ENCODE measurements around the gene SPSB1.

The SPSB1 gene

DNA sequence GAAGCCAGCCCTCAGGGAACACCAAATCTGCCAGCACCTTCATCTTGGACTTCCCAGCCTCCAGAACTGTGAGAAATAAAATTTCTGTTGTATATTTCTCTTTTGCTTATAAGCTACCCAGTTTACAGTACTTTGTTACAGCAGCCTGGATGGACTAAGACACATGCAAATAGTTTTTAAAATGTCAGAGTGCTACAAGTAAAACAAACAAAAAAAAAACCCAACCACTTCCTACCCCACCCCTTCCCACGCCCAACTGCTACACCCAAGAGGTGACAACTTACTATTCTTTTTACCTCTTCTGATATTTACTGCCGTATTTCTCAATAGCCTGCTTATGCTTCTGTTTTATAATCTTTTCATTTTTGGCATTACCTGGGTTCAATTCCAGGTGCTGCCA, 8.6 kb upstream of the SPSB1 start:
- TF ChIP-seq POU2F2 (IDR thresholded peaks at IDR 0.05; ENCODE audit: low read depth, low read length) (no peak), PAX5 (IDR thresholded peaks at IDR 0.05; ENCODE audit: insufficient read depth, low read length, severe bottlenecking) (no peak), SPI1 (IDR thresholded peaks at IDR 0.05; ENCODE audit: low read depth, low read length) (no peak), POLR2AphosphoS5 (IDR thresholded peaks at IDR 0.05; ENCODE audit: low read depth, low read length) (no peak), TAF1 (IDR thresholded peaks at IDR 0.05; ENCODE audit: low read depth, low read length) (no peak), POLR2A (IDR thresholded peaks at IDR 0.05; ENCODE audit: low read depth, low read length) (no peak)
- no peak for FAIRE-seq
- DNase-seq (ENCODE audit: insufficient read length, low spot score), result no peak

DNA sequence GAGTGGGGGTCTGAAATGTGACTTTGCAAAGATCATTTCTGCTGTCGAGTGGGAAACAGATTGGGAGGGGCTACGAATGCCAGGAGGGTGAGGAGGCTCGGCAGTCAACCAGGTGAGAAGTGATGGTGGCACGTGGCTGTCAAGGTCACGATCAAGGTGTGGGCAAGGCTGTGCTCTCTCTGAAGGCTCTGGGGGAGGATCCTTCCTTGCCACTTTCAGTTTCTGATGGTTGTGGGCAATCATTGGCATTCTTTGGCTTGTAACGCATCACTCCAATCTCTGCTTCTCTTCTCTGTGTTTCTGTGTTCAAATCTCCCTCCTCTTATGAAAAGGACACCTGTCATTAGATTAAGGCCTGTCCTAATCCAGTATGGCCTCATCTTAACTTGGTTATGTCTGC, 6.1 kb upstream of the SPSB1 start:
- no peak for TF ChIP-seq POLR2AphosphoS5 (IDR thresholded peaks at IDR 0.05; ENCODE audit: low read depth, low read length)
- no peak for DNase-seq (ENCODE audit: insufficient read length, low spot score)
- no peak for FAIRE-seq

DNA sequence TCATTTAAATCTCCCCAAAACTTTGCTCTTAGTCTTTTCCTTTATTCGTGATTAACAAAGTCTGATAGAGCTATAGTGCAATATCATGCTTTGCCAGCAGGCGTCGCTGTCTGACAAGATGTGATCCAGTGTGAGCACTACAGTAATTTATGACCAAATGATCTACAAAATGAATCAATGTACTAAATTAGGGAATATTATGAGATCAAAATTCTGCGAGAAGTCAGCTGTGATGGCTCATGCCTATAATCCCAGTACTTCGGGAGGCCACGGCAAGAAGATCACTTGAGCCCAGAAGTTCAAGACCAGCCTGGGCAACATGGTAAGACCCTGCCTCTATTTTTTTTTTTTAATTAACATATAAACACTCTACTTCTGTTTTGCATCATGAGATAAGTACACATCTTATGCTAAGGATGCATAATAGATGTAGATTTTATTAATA, 3.6 kb upstream of the SPSB1 start:
- TF ChIP-seq TAF1 (IDR thresholded peaks at IDR 0.05; ENCODE audit: low read depth, low read length) (no peak), SPI1 (IDR thresholded peaks at IDR 0.05; ENCODE audit: low read depth, low read length) (no peak), POLR2A (IDR thresholded peaks at IDR 0.05; ENCODE audit: low read depth, low read length) (no peak), POU2F2 (IDR thresholded peaks at IDR 0.05; ENCODE audit: low read depth, low read length) (no peak), PAX5 (IDR thresholded peaks at IDR 0.05; ENCODE audit: insufficient read depth, low read length, severe bottlenecking) (no peak)
- FAIRE-seq (peak; percentile 96), DNase-seq (ENCODE audit: insufficient read length, low spot score) (no peak)

DNA sequence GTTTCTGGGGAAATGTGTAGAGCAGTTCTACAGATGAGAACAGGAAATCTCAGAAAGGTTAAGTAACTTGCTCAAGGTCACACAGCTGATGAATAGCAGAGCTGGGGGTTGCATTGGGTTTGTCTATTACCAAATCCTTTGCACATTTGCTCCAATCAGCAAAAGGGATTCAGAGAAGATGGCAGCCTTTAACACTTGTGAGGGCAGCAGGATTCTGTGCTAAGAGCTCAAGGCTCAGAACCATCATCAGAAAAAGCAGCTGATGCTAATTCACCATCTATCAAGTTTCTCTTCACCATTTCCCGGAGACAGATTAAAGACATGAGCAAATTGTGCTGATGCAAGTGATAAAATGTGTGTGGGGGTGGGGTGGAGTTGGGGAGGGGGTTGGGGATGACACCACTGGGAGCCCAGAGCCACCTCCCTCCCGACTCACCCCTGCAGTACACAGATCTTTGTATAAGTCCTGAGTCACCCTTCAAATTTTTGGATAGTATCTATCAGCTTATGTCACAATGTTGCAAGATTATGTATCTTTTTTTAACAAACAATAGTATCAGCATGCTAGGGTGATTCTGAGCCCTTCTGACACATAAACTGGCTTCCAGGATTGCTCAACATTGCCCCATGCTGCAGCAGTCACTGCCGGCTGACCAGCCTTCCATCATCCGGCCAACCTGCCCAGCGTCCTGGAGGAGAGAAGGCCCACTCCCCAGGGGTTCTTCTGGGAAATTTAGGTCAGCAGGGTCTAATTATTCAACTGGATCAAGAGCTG, 2.8 kb upstream of the SPSB1 start:
- DNase-seq (ENCODE audit: insufficient read length, low spot score), result no peak
- peak; percentile 38 for FAIRE-seq
- TF ChIP-seq POLR2A (IDR thresholded peaks at IDR 0.05; ENCODE audit: low read depth, low read length) (no peak), POLR2AphosphoS5 (IDR thresholded peaks at IDR 0.05; ENCODE audit: low read depth, low read length) (no peak), POU2F2 (IDR thresholded peaks at IDR 0.05; ENCODE audit: low read depth, low read length) (no peak), SPI1 (IDR thresholded peaks at IDR 0.05; ENCODE audit: low read depth, low read length) (no peak), PAX5 (IDR thresholded peaks at IDR 0.05; ENCODE audit: insufficient read depth, low read length, severe bottlenecking) (no peak), TAF1 (IDR thresholded peaks at IDR 0.05; ENCODE audit: low read depth, low read length) (no peak)

DNA sequence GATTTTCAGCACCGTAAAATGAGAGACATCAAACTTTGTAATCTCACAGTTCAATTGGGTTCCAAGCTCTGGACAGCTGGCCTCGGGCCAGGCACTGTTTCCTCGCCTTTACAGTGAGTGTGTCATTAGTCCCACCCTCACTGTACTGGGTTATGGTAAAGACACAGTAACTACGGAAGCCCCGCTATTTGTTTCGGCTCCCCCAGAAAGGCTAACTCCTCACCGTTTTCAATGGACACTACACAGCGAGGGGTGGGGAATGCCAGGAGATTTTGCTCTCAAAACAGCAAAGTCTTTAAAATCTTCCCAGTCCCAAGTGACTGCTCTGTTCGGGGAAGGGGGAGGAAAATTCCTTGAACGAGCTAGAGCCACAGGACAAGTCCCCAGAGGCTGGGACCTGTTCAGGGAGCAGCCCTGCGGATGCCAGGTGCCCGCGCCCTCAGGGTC, 757 bp upstream of the SPSB1 start:
- DNase-seq (ENCODE audit: insufficient read length, low spot score) (no peak), FAIRE-seq (no peak)
- no peak for TF ChIP-seq PAX5 (IDR thresholded peaks at IDR 0.05; ENCODE audit: insufficient read depth, low read length, severe bottlenecking)
- no peak for TF ChIP-seq SPI1 (IDR thresholded peaks at IDR 0.05; ENCODE audit: low read depth, low read length)
- no peak for TF ChIP-seq POLR2A (IDR thresholded peaks at IDR 0.05; ENCODE audit: low read depth, low read length)
- no peak for TF ChIP-seq POU2F2 (IDR thresholded peaks at IDR 0.05; ENCODE audit: low read depth, low read length)
- TF ChIP-seq POLR2AphosphoS5 (IDR thresholded peaks at IDR 0.05; ENCODE audit: low read depth, low read length), result no peak
- no peak for TF ChIP-seq TAF1 (IDR thresholded peaks at IDR 0.05; ENCODE audit: low read depth, low read length)

DNA sequence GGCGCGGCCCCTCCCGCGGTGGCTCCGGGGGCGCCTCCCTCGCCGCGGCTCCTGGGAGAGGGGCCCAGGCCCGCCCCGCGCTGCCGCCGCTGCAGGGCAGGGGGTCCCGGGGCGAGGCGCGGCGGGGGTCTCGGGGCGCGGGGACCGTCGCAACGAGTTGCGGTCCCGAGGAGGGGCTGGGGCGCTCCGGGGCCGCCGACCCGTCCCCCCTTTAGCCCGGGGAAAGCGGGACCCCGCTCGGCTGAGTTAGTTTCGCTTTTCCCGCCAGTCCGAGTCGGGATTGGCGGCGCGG, 493 bp downstream of the SPSB1 start:
- no peak for TF ChIP-seq POU2F2 (IDR thresholded peaks at IDR 0.05; ENCODE audit: low read depth, low read length)
- FAIRE-seq, result no peak

DNA sequence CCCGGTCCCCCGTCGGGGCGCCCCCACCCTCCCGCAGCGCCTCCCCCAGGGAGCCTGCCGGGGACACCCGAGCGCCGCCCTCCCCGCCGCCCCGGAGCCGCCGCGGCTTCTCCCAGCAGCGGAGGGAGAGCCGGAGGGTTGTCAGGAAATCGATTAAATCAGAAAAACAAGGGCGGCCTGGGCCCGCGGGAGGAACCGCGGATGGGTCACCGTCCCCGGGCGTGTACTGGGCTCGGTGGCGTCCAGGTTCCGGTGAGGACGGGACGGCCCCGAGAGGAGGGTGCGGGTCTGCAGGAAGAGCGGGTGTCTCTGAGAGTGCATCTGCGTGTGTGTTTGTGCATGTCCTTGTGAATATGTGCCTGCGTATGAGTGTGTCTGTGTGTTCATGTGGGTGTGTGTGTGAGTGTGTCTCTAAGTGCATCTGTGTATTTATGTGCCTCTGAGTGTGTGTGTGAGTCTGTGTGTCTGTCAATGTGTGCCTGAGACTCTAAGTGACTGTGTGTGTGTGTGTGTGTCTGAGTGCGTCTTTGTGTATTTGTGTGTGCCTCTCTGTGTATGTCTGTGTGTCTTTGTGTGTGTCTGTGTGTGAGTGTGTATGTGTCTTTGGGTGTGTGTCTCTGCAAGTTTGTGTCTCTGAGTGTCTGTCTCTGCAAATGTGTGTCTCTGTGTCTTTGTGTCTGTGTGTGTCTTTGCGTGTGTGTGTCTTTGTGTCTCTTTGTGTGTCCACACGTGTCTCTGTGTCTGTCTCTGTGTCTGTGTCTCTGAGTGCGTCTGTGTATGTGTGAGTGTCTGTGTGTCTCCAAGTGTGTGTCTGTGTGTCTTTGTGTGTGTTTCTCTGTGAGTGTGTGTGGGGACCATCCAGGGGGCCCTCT, 1.1 kb downstream of the SPSB1 start:
- DNase-seq (ENCODE audit: insufficient read length, low spot score) (no peak), FAIRE-seq (peak; percentile 83)
- TF ChIP-seq SPI1 (IDR thresholded peaks at IDR 0.05; ENCODE audit: low read depth, low read length), result no peak
- TF ChIP-seq POLR2A (IDR thresholded peaks at IDR 0.05; ENCODE audit: low read depth, low read length), result no peak
- TF ChIP-seq PAX5 (IDR thresholded peaks at IDR 0.05; ENCODE audit: insufficient read depth, low read length, severe bottlenecking), result no peak
- TF ChIP-seq TAF1 (IDR thresholded peaks at IDR 0.05; ENCODE audit: low read depth, low read length), result no peak
- no peak for TF ChIP-seq POU2F2 (IDR thresholded peaks at IDR 0.05; ENCODE audit: low read depth, low read length)
- TF ChIP-seq POLR2AphosphoS5 (IDR thresholded peaks at IDR 0.05; ENCODE audit: low read depth, low read length), result no peak

More for the DNA sequence above, 493 bp downstream of the SPSB1 start:
- no peak for DNase-seq (ENCODE audit: insufficient read length, low spot score)

DNA sequence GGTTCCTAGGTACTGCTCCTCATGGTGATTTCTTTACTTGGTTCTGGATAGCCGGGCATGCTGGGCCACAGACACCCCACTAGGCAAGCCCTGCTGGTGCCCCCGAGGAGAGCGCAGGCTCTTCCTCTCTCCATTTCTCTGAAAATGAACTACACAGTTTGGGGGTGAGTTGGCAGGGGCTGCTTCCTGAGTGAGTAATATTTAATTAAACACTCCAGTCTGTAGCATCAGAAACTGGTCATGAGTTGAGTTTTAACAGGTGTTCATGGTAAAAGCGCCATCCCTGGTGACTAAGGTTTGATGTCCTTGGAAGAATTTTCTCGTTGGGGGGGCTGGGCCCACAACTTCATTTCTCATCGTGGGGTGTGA, 1.7 kb downstream of the SPSB1 start:
- TF ChIP-seq POU2F2 (IDR thresholded peaks at IDR 0.05; ENCODE audit: low read depth, low read length), result no peak
- no peak for TF ChIP-seq PAX5 (IDR thresholded peaks at IDR 0.05; ENCODE audit: insufficient read depth, low read length, severe bottlenecking)
- TF ChIP-seq POLR2AphosphoS5 (IDR thresholded peaks at IDR 0.05; ENCODE audit: low read depth, low read length), result no peak
- TF ChIP-seq POLR2A (IDR thresholded peaks at IDR 0.05; ENCODE audit: low read depth, low read length), result no peak
- TF ChIP-seq TAF1 (IDR thresholded peaks at IDR 0.05; ENCODE audit: low read depth, low read length), result no peak
- no peak for TF ChIP-seq SPI1 (IDR thresholded peaks at IDR 0.05; ENCODE audit: low read depth, low read length)
- DNase-seq (ENCODE audit: insufficient read length, low spot score) (no peak), FAIRE-seq (no peak)

DNA sequence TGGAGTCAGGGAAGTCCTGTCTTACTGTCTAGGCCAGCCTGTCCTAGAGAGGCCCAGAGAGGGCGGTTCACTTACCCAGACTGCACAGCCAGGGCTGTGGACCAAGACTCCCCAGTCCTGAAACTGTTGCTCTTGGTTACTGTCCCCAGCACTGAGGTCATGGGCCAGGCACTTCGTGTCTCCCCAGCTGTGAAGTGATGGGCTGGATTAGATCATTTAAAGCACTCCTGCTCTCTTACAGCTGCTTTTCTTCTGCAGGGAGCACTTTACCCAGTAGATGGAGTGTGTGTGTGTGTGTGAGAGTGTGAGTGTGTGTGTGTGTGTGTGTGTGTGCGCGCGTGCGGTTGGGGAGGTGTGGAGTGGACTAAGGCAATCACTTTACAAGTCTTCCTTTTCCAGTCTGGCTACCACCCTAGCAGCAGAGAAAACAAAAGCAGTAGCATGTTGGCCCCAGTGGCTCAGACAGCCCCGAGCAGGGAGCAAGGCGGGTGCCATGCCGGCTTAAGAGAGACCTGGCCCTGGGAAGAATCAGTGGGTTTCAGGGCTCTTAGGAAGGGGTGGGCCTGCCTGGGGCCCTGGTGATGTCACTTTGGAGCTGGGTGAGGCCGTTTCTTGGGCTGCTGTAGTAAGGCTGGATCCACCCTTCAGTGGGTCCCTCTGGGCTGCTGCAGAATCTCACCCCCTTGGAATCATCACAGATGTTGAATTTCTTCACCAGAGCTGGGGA, 2.4 kb downstream of the SPSB1 start:
- DNase-seq (ENCODE audit: insufficient read length, low spot score) (no peak), FAIRE-seq (peak; percentile 56)
- TF ChIP-seq SPI1 (IDR thresholded peaks at IDR 0.05; ENCODE audit: low read depth, low read length) (no peak), PAX5 (IDR thresholded peaks at IDR 0.05; ENCODE audit: insufficient read depth, low read length, severe bottlenecking) (no peak), POLR2A (IDR thresholded peaks at IDR 0.05; ENCODE audit: low read depth, low read length) (no peak), POU2F2 (IDR thresholded peaks at IDR 0.05; ENCODE audit: low read depth, low read length) (no peak), POLR2AphosphoS5 (IDR thresholded peaks at IDR 0.05; ENCODE audit: low read depth, low read length) (no peak)

All from GM12891 (cell line).